Neural cell (in vitro differentiated cells): ENCODE results near the gene SLC25A17.

Experiments
- CTCF ChIP-seq: fragments of 450-650 bp; IDR thresholded peaks from 2 replicates; pipeline ENCODE4 v1.5.1; 2014; ENCODE audit warnings: antibody characterized with exemption, mild to moderate bottlenecking, moderate library complexity; ENCODE audit not compliant: poor library complexity, severe bottlenecking
- POLR2AphosphoS5 ChIP-seq: IDR thresholded peaks from 2 replicates; pipeline ENCODE4 v1.6.1; 2012
- RAD21 ChIP-seq: fragments of 450-650 bp; conservative IDR thresholded peaks from 2 replicates; pipeline ENCODE4 v1.6.1; 2014; ENCODE audit warnings: antibody characterized with exemption, mild to moderate bottlenecking, moderate library complexity

GRCh38 chr22:40789131-40789530 is 30.0 kb downstream of the SLC25A17 start:
- TF ChIP-seq POLR2AphosphoS5, result no peak
- no peak for TF ChIP-seq CTCF
- no peak for TF ChIP-seq RAD21
